HepG2 (cell line): ENCODE measurements around the gene STARD13. TPM values are rescaled to one million over a fixed set of nuclear protein-coding genes. Genes with fewer than 3 reads are reported as not detected.

Source experiments
- ATAC-seq: fragments of 200-7000 bp; cut with Tn5 transposase; 3 replicates; pipeline ENCODE4 v1.9.1; 2020; ENCODE audit warnings: mild to moderate bottlenecking, moderate library complexity
- BruUV-seq: library from RNA; stranded (reverse); fragments of 400-500 nt; replicated peaks from 2 replicates; lab custom pipeline; 2021; lab: Mats Ljungman, UMichigan
- CTCF ChIA-PET: fragments of 300-600 bp; formaldehyde crosslinking; extraction: SDS; loops from one replicate; lab custom pipeline; 2021; ENCODE audit warnings: low total read pairs, inconsistent platforms, low intra/inter-chr PET ratio; lab: Yijun Ruan, JAX
- POLR2A ChIA-PET: fragments of 350-600 bp; sonication (Branson Sonifier 250); formaldehyde crosslinking; loops from one replicate; lab custom pipeline; 2020; ENCODE audit warnings: antibody characterized with exemption, inconsistent platforms; lab: Yijun Ruan, JAX
- DNase-seq: peaks from one replicate; pipeline ENCODE4 v3.0.0-alpha.2; 2015; ENCODE audit warnings: low spot score
- FAIRE-seq: peaks from 3 replicates; lab custom pipeline; 2011; peaks lifted over from hg19 to GRCh38; lab: Jason Lieb, UNC
- H2AFZ ChIP-seq: one replicate; pipeline ENCODE4 v1.6.1; 2011; ENCODE audit warnings: low read length, inconsistent platforms
- H3K27ac ChIP-seq: fragments of 300-600 bp; 3 replicates; pipeline ENCODE4 v1.8.0; 2011; ENCODE audit warnings: mixed run types, mild to moderate bottlenecking, mixed read lengths, low read length, inconsistent platforms; ENCODE audit not compliant: insufficient read depth; ENCODE audit errors: extremely low read length
- H3K27me3 ChIP-seq, 2 experiments: fragments of 200-600 bp in 1 of 2; 2 replicates in 1 of 2; 3 replicates in 1 of 2; pipeline versions ENCODE4 v1.6.0 to v1.8.0; 2011; ENCODE audit warnings: low read length in 2 of 2, mild to moderate bottlenecking in 2 of 2, moderate library complexity in 2 of 2, inconsistent platforms in 1 of 2; ENCODE audit not compliant: insufficient read depth in 2 of 2, control insufficient read depth in 1 of 2
- H3K36me3 ChIP-seq, 2 experiments: fragments of 200-600 bp in 1 of 2; replicated peaks in 1 of 2; 2 replicates in 1 of 2; 3 replicates in 1 of 2; pipeline versions ENCODE4 v1.5.1 to v1.8.0; 2011; ENCODE audit warnings: low read length in 2 of 2, inconsistent platforms in 1 of 2; ENCODE audit not compliant: insufficient read depth in 2 of 2, control insufficient read depth in 1 of 2
- H3K4me1 ChIP-seq: 2 replicates; pipeline ENCODE4 v1.5.1; 2012; ENCODE audit warnings: low read length, inconsistent platforms; ENCODE audit not compliant: insufficient read depth
- H3K4me2 ChIP-seq: 2 replicates; pipeline ENCODE4 v1.6.0; 2011; ENCODE audit warnings: low read depth, low read length, inconsistent platforms
- H3K4me3 ChIP-seq, 3 experiments: fragments of 200-600 bp in 1 of 3; sonication (generic), shearing (Covaris generic) in 1 of 3; replicated peaks in 1 of 3; 2 replicates each; pipeline ENCODE4 v1.5.1; 2011 to 2016; ENCODE audit warnings: low read length in 3 of 3, inconsistent platforms in 2 of 3, low read depth in 2 of 3, mild to moderate bottlenecking in 2 of 3, control low read depth in 1 of 3, mixed read lengths in 1 of 3; ENCODE audit not compliant: insufficient read depth in 1 of 3
- H3K79me2 ChIP-seq: one replicate; pipeline ENCODE4 v1.6.1; 2011; ENCODE audit warnings: low read length, inconsistent platforms; ENCODE audit not compliant: insufficient read depth
- H3K9ac ChIP-seq: 2 replicates; pipeline ENCODE4 v1.6.0; 2011; ENCODE audit warnings: mild to moderate bottlenecking, low read depth, low read length, inconsistent platforms; ENCODE audit not compliant: insufficient read depth
- H3K9me3 ChIP-seq: 2 replicates; pipeline ENCODE4 v1.5.1; 2012; ENCODE audit warnings: mild to moderate bottlenecking, low read length
- H4K20me1 ChIP-seq: 2 replicates; pipeline ENCODE4 v1.6.0; 2011; ENCODE audit warnings: inconsistent platforms, mild to moderate bottlenecking, low read length, moderate library complexity; ENCODE audit not compliant: insufficient read depth
- ADNP ChIP-seq: sonication (generic); formaldehyde crosslinking; IDR thresholded peaks from 2 replicates; pipeline ENCODE4 v1.4.0; 2020; ENCODE audit warnings: missing genetic modification reagents
- AGO2 ChIP-seq: fragments of 200-400 bp; formaldehyde crosslinking; optimal IDR thresholded peaks from 2 replicates; pipeline ENCODE3; 2017; ENCODE audit warnings: mild to moderate bottlenecking, low read depth, low read length, moderate library complexity
- CBX1 ChIP-seq: IDR thresholded peaks from one replicate; pipeline ENCODE4 v1.6.1; 2016; ENCODE audit warnings: antibody characterized with exemption, low read depth
- CHD4 ChIP-seq: fragments of 200-600 bp; sonication (generic); IDR thresholded peaks from 2 replicates; pipeline ENCODE4 v1.7.0; 2017; ENCODE audit warnings: mild to moderate bottlenecking, low read length, borderline replicate concordance
- EZH2 ChIP-seq: conservative IDR thresholded peaks from 2 replicates; pipeline ENCODE4 v1.6.1; 2012; ENCODE audit warnings: mild to moderate bottlenecking, low read depth, low read length, moderate library complexity
- KDM1A ChIP-seq: IDR thresholded peaks from 2 replicates; pipeline ENCODE4 v1.6.1; 2016; ENCODE audit warnings: missing compliant biosample characterization
- KDM5A ChIP-seq: fragments of 200-600 bp; sonication (generic); IDR thresholded peaks from 2 replicates; pipeline ENCODE4 v1.7.0; 2018; ENCODE audit warnings: antibody characterized with exemption, mild to moderate bottlenecking, low read length, borderline replicate concordance
- NAIF1 ChIP-seq: sonication (generic); formaldehyde crosslinking; IDR thresholded peaks from 2 replicates; pipeline ENCODE4 v1.5.0; 2020; ENCODE audit warnings: mild to moderate bottlenecking, missing genetic modification reagents, borderline replicate concordance
- POLR2AphosphoS5 ChIP-seq: IDR thresholded peaks from 2 replicates; pipeline ENCODE4 v1.6.1; 2012; ENCODE audit warnings: low read depth, low read length
- RARG ChIP-seq: sonication (generic); formaldehyde crosslinking; IDR thresholded peaks from 2 replicates; pipeline ENCODE4 v1.4.0; 2020; ENCODE audit warnings: low read depth, mild to moderate bottlenecking, missing genetic modification reagents
- RBAK ChIP-seq: sonication (generic); formaldehyde crosslinking; IDR thresholded peaks from 2 replicates; pipeline ENCODE4 v1.5.1; 2020; ENCODE audit warnings: mild to moderate bottlenecking, missing genetic modification reagents
- RCOR2 ChIP-seq: IDR thresholded peaks from 2 replicates; pipeline ENCODE4 v1.6.1; 2016; ENCODE audit warnings: missing biosample characterization, missing genetic modification reagents
- THYN1 ChIP-seq: sonication (generic); formaldehyde crosslinking; IDR thresholded peaks from 2 replicates; pipeline ENCODE4 v1.8.1; 2023; ENCODE audit warnings: low read depth, mild to moderate bottlenecking, moderate library complexity, missing genetic modification reagents, borderline replicate concordance
- ZBTB4 ChIP-seq: sonication (generic); formaldehyde crosslinking; IDR thresholded peaks from 2 replicates; pipeline ENCODE4 v1.4.0; 2020; ENCODE audit warnings: missing genetic modification reagents, mild to moderate bottlenecking, borderline replicate concordance
- ZMYM3 ChIP-seq: sonication (generic); formaldehyde crosslinking; IDR thresholded peaks from 2 replicates; pipeline ENCODE4 v1.5.1; 2020; ENCODE audit warnings: mild to moderate bottlenecking, missing genetic modification reagents
- ZNF503 ChIP-seq: sonication (generic); formaldehyde crosslinking; IDR thresholded peaks from 2 replicates; pipeline ENCODE4 v1.4.0; 2020; ENCODE audit warnings: missing genetic modification reagents
- ZNF510 ChIP-seq: sonication (generic); formaldehyde crosslinking; IDR thresholded peaks from 2 replicates; pipeline ENCODE4 v1.4.0; 2020; ENCODE audit warnings: low read depth, mild to moderate bottlenecking, missing genetic modification reagents
- ZNF543 ChIP-seq: sonication (generic); formaldehyde crosslinking; IDR thresholded peaks from 2 replicates; pipeline ENCODE4 v1.4.0; 2020; ENCODE audit warnings: mild to moderate bottlenecking, missing genetic modification reagents
- ZNF616 ChIP-seq: sonication (generic); formaldehyde crosslinking; IDR thresholded peaks from 2 replicates; pipeline ENCODE4 v1.5.0; 2020; ENCODE audit warnings: low read depth, mild to moderate bottlenecking, missing genetic modification reagents
- ZNF629 ChIP-seq: sonication (generic); formaldehyde crosslinking; conservative IDR thresholded peaks from 2 replicates; pipeline ENCODE4 v1.5.0; 2020; ENCODE audit warnings: missing genetic modification reagents
- ZSCAN31 ChIP-seq: sonication (generic); formaldehyde crosslinking; IDR thresholded peaks from 2 replicates; pipeline ENCODE4 v1.5.0; 2020; ENCODE audit warnings: low read depth, mild to moderate bottlenecking, missing genetic modification reagents
- WGBS: methylation state at CpG from one replicate; pipeline ENCODE4 v1.1.6; 2017; ENCODE audit warnings: low lambda C conversion rate; 5-methylcytosine and 5-hydroxymethylcytosine counted together
- in situ Hi-C: cut with HindIII; loops from 2 replicates; pipeline ENCODE4 v1.10.0; 2017; ENCODE audit warnings: low pct_unique_long_range_greater_than_20kb; ENCODE audit not compliant: extremely low pct_ligation_motif_present
- intact Hi-C: fragments of 100-400 bp; cut with micrococcal nuclease; formaldehyde crosslinking; loops from one replicate; pipeline ENCODE4 v1.10.0; 2022; ENCODE audit not compliant: unreplicated experiment
- polyA plus RNA-seq, 8 experiments: library from polyadenylated mRNA; depleted of rRNA in 3 of 8; stranded (reverse) in 7 of 8; unstranded in 1 of 8; fragments of >200 nt; fragmentation: Illumina TruSeq in 4 of 8; extraction: Trizol in 4 of 8; gene quantifications; 2 replicates each; pipeline versions ENCODE4 v1.2.1 to v1.2.3, GENCODE V29; 2011 to 2016; ENCODE audit warnings: low read depth in 4 of 8, missing spikeins in 1 of 8, mixed read lengths in 1 of 8; ENCODE audit not compliant: insufficient read depth in 1 of 8
- total RNA-seq, 5 experiments: library from RNA; depleted of rRNA; stranded (reverse); fragments of >200 nt; fragmentation: Illumina TruSeq; extraction: Trizol; gene quantifications; 2 replicates each; pipeline ENCODE4 v1.2.3, GENCODE V29; 2016; ENCODE audit warnings: low read depth in 1 of 5

Gene STARD13
- total and polyA plus RNA-seq, 2 of the 13 experiments (the other 11 are each of a cell fraction or from before 2014, with no cell fraction given) = 12.8 to 14.3 TPM

- in situ Hi-C loops (no loop called here), intact Hi-C loops (no loop called here)
- H3K4me1 ChIP-seq = peaks cover 57% of the 10 kb centered on the region
- WGBS = 75% methylated on average over 1 of the region's 1 CpG
- H3K79me2 ChIP-seq = peaks cover 60% of the 10 kb centered on the region
- peak overlapping the region; percentile 84 to 96 (median 86); a peak in 5 of 6 replicates for H3K4me3 ChIP-seq
- ATAC-seq (no peak), DNase-seq (no peak), FAIRE-seq (no peak)
- peak overlapping the region; percentile 83; the same call in 1 of the 2 replicates for H3K9ac ChIP-seq
- H3K27me3 ChIP-seq = peaks cover 0 to 5% of the 10 kb centered on the region in 2 experiments; a peak in 1 of 5 replicates
- ChIA-PET POLR2A (no interaction called here), CTCF (no interaction called here)
- peak overlapping the region; percentile 85 for H3K4me2 ChIP-seq
- BruUV-seq = no TSS peak
- no peak overlapping the region for H2AFZ ChIP-seq
- H4K20me1 ChIP-seq = no peaks in the 10 kb centered on the region
- H3K27ac ChIP-seq = no peak overlapping the region
- H3K36me3 ChIP-seq = peaks cover 0 to 2% of the 10 kb centered on the region in 2 experiments; a peak in 3 of 5 replicates
- H3K9me3 ChIP-seq = no peaks in the 10 kb centered on the region
- TF ChIP-seq ZNF616 (CRISPR knock-in tag) (no peak), ZBTB4 (no peak), CBX1 (no peak), POLR2AphosphoS5 (no peak), ZNF503 (CRISPR knock-in tag) (no peak), KDM5A (peak; percentile 7; the same call in 1 of the 2 replicates), NAIF1 (CRISPR knock-in tag) (no peak), EZH2 (no peak), KDM1A (CRISPR knock-in tag) (peak; percentile 90), ZNF510 (CRISPR knock-in tag) (no peak), ZSCAN31 (CRISPR knock-in tag) (no peak), THYN1 (CRISPR knock-in tag) (no peak), RCOR2 (CRISPR knock-in tag) (peak; percentile 71; the same call in 1 of the 2 replicates), AGO2 (no peak), RBAK (CRISPR knock-in tag) (no peak), ZNF629 (CRISPR knock-in tag) (peak; percentile 97), ADNP (CRISPR knock-in tag) (0 out of 2 replicates have a peak, but pooled peaks have one; percentile 15), CHD4 (peak; percentile 97; the same call in 1 of the 2 replicates), RARG (CRISPR knock-in tag) (no peak), ZNF543 (no peak), ZMYM3 (CRISPR knock-in tag) (peak; percentile 68; the same call in 1 of the 2 replicates)
These were observed 2.2 kb downstream of the STARD13 start for GRCh38 chr13:33283195-33283911.
